ENCODE data around the gene UGT2A3.

- no peak for TF ChIP-seq CTCF (IDR thresholded peaks at IDR 0.05)
- no peak for TF ChIP-seq ZFX (IDR thresholded peaks at IDR 0.05; ENCODE audit: borderline replicate concordance)
Observed at GRCh38 chr4:68951078-68951805, at the start of gene UGT2A3.
